GM12878 (cell line): ENCODE results near the gene TIMM17B.

Experiments used
- EP300 ChIP-seq, 2 experiments: fragments of 150-350 bp in 1 of 2; IDR thresholded peaks; 2 replicates each; pipeline ENCODE4 v1.6.1; 2011 to 2012; ENCODE audit warnings: low read depth in 2 of 2, low read length in 2 of 2, borderline replicate concordance in 1 of 2, improper control_type of control experiment in 1 of 2, inconsistent platforms in 1 of 2; ENCODE audit not compliant: control insufficient read depth in 1 of 2
- TAF1 ChIP-seq: IDR thresholded peaks from 2 replicates; pipeline ENCODE4 v1.6.1; 2011; ENCODE audit warnings: mild to moderate bottlenecking, low read depth, low read length, borderline replicate concordance
- TBL1XR1 ChIP-seq: IDR thresholded peaks from 2 replicates; pipeline ENCODE4 v1.6.1; 2012; ENCODE audit warnings: low read depth, low read length, improper control_type of control experiment

DNA sequence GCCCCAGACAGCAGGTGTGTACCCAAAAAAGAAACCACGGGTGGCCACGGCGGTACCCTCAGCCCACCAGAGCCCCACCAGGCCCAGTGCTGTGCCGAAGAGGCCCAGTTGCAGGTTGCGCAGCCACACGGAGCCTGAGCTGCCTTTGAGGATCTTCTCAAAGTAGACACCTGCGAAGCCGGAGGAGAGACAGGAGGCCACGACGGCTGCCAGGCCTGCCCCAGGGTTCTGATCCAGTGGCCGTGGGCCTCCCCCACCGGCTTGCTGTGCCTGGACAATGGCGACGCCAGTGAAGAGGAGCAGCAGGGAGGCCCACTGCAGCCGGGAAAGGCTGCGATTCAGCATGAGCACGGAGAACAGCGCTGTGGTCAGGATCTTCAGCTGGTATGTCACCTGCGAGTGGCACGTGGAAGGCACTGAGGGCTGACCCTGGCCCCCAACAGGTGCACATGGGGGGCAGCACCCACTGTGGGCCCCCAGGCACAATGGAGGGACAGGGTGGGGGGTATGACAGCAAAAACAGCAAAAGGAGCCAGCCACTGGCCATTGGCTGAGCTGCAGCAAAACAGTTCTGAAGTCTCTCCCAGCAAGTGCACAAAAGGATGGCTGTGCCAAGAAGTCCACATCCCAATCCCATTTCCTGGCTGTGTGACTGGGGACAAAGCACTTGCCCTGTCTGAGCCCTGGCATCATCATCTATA is 7.7 kb upstream of the TIMM17B start:
- TF ChIP-seq EP300 (IDR thresholded peaks at IDR 0.05; ENCODE audit: borderline replicate concordance in 1 of 2, control insufficient read depth in 1 of 2, low read depth in 2 of 2, low read length in 2 of 2) = no peak
- no peak for TF ChIP-seq TAF1
- TF ChIP-seq TBL1XR1 = no peak
